IMR-90 (cell line): ENCODE data around the gene FLVCR2. TPM values are rescaled to one million over a fixed set of nuclear protein-coding genes. Genes with fewer than 3 reads are reported as not detected.

Source experiments
- ATAC-seq: fragments of 200-7000 bp; cut with Tn5 transposase; 2 replicates; pipeline ENCODE4 v1.9.1; 2020; ENCODE audit warnings: low read depth, mild to moderate bottlenecking, moderate library complexity
- BruUV-seq: library from RNA; stranded (reverse); fragments of 400-500 nt; replicated peaks from 2 replicates; lab custom pipeline; 2021; lab: Mats Ljungman, UMichigan
- CTCF ChIA-PET: fragments of 300-600 bp; formaldehyde crosslinking; extraction: SDS; loops from one replicate; lab custom pipeline; 2021; ENCODE audit warnings: antibody characterized with exemption; lab: Yijun Ruan, JAX
- POLR2A ChIA-PET: fragments of 300-600 bp; sonication (Branson Sonifier 250); formaldehyde crosslinking; loops from one replicate; lab custom pipeline; 2022; ENCODE audit warnings: antibody characterized with exemption; ENCODE audit not compliant: unreplicated experiment; lab: Charles Lee
- DNase-seq: peaks from one replicate; pipeline ENCODE4 v3.0.0; 2013
- H2AFZ ChIP-seq: replicated peaks from 2 replicates; pipeline ENCODE3; 2013; ENCODE audit warnings: low read length, mild to moderate bottlenecking; ENCODE audit not compliant: poor library complexity
- H2AK5ac ChIP-seq: 2 replicates; pipeline ENCODE4 v1.6.1; 2013; ENCODE audit warnings: low read depth, low read length, inconsistent platforms
- H2AK9ac ChIP-seq: replicated peaks from 2 replicates; pipeline ENCODE3; 2013; ENCODE audit warnings: mild to moderate bottlenecking, low read depth, low read length, moderate library complexity; ENCODE audit not compliant: poor library complexity
- H2BK120ac ChIP-seq: 2 replicates; pipeline ENCODE4 v1.6.1; 2013; ENCODE audit warnings: low read depth, low read length, inconsistent platforms
- H2BK15ac ChIP-seq: 3 replicates; pipeline ENCODE4 v1.6.1; 2013; ENCODE audit warnings: low read depth, low read length, inconsistent platforms
- H2BK20ac ChIP-seq: 2 replicates; pipeline ENCODE4 v1.6.1; 2013; ENCODE audit warnings: low read depth, mild to moderate bottlenecking, inconsistent platforms, low read length, moderate library complexity
- H2BK5ac ChIP-seq: 2 replicates; pipeline ENCODE4 v1.6.1; 2013; ENCODE audit warnings: mild to moderate bottlenecking, low read depth, low read length, inconsistent platforms; ENCODE audit not compliant: poor library complexity, severe bottlenecking
- H3K14ac ChIP-seq: replicated peaks from 2 replicates; pipeline ENCODE4 v1.6.1; 2013; ENCODE audit warnings: low read depth, low read length, inconsistent platforms
- H3K18ac ChIP-seq: 2 replicates; pipeline ENCODE4 v1.6.1; 2013; ENCODE audit warnings: low read depth, low read length, control low read depth
- H3K23ac ChIP-seq: 2 replicates; pipeline ENCODE4 v1.6.1; 2013; ENCODE audit warnings: low read depth, low read length, inconsistent platforms
- H3K27ac ChIP-seq: 2 replicates; pipeline ENCODE4 v1.5.1; 2013; ENCODE audit warnings: mild to moderate bottlenecking, control low read depth, low read length; ENCODE audit not compliant: insufficient read depth
- H3K27me3 ChIP-seq: 2 replicates; pipeline ENCODE4 v1.6.1; 2013; ENCODE audit warnings: low read length; ENCODE audit not compliant: control insufficient read depth, insufficient read depth
- H3K36me3 ChIP-seq: 2 replicates; pipeline ENCODE4 v1.6.1; 2013; ENCODE audit warnings: low read length, mixed read lengths; ENCODE audit not compliant: control insufficient read depth, insufficient read depth
- H3K4ac ChIP-seq: 2 replicates; pipeline ENCODE4 v1.6.1; 2013; ENCODE audit warnings: low read depth, low read length, inconsistent platforms
- H3K4me1 ChIP-seq: 2 replicates; pipeline ENCODE4 v1.6.1; 2013; ENCODE audit warnings: low read length, mixed read lengths; ENCODE audit not compliant: control insufficient read depth, insufficient read depth
- H3K4me2 ChIP-seq: 2 replicates; pipeline ENCODE4 v1.6.1; 2013; ENCODE audit warnings: low read depth, mild to moderate bottlenecking, control low read depth, low read length, moderate library complexity
- H3K4me3 ChIP-seq: 2 replicates; pipeline ENCODE4 v1.5.1; 2013; ENCODE audit warnings: low read depth, mild to moderate bottlenecking, control low read depth, low read length, moderate library complexity; ENCODE audit not compliant: insufficient read depth
- H3K56ac ChIP-seq: 2 replicates; pipeline ENCODE4 v1.6.1; 2013; ENCODE audit warnings: low read length, inconsistent platforms; ENCODE audit not compliant: insufficient read depth; ENCODE audit errors: extremely low read depth
- H3K79me1 ChIP-seq, 2 experiments: 2 replicates each; pipeline ENCODE4 v1.6.1; 2013; ENCODE audit warnings: low read length in 2 of 2, inconsistent platforms in 1 of 2, low read depth in 1 of 2
- H3K9ac ChIP-seq: 2 replicates; pipeline ENCODE4 v1.6.1; 2013; ENCODE audit warnings: low read depth, low read length, control low read depth
- H3K9me1 ChIP-seq: 2 replicates; pipeline ENCODE4 v1.6.1; 2013; ENCODE audit warnings: low read length, inconsistent platforms; ENCODE audit not compliant: insufficient read depth
- H3K9me3 ChIP-seq: 2 replicates; pipeline ENCODE4 v1.6.1; 2013; ENCODE audit warnings: low read length; ENCODE audit not compliant: control insufficient read depth, insufficient read depth
- H4K20me1 ChIP-seq: 2 replicates; pipeline ENCODE4 v1.6.1; 2013; ENCODE audit warnings: low read length, inconsistent platforms; ENCODE audit not compliant: insufficient read depth
- H4K5ac ChIP-seq: 2 replicates; pipeline ENCODE4 v1.6.1; 2013; ENCODE audit warnings: mild to moderate bottlenecking, low read depth, low read length, control low read depth
- H4K8ac ChIP-seq, 2 experiments: 2 replicates each; pipeline ENCODE4 v1.6.1; 2013; ENCODE audit warnings: low read depth in 2 of 2, low read length in 2 of 2, control low read depth in 1 of 2, inconsistent platforms in 1 of 2
- H4K91ac ChIP-seq: 2 replicates; pipeline ENCODE4 v1.6.1; 2013; ENCODE audit warnings: low read depth, low read length, inconsistent platforms; ENCODE audit not compliant: insufficient read depth
- BHLHE40 ChIP-seq: fragments of 150-350 bp; IDR thresholded peaks from 2 replicates; pipeline ENCODE4 v1.6.1; 2016; ENCODE audit warnings: mild to moderate bottlenecking, low read depth, low read length
- CEBPB ChIP-seq: IDR thresholded peaks from 2 replicates; pipeline ENCODE4 v1.6.1; 2012; ENCODE audit warnings: low read depth, low read length, improper control_type of control experiment
- CHD1 ChIP-seq: IDR thresholded peaks from 2 replicates; pipeline ENCODE4 v1.6.1; 2012; ENCODE audit warnings: low read depth, low read length, improper control_type of control experiment
- CTCF ChIP-seq: conservative IDR thresholded peaks from 2 replicates; pipeline ENCODE4 v1.5.1; 2012; ENCODE audit warnings: mild to moderate bottlenecking, low read depth, low read length, improper control_type of control experiment
- ELK1 ChIP-seq: fragments of 150-350 bp; IDR thresholded peaks from 2 replicates; pipeline ENCODE4 v1.6.1; 2016; ENCODE audit warnings: low read depth, mild to moderate bottlenecking, low read length, moderate library complexity, borderline replicate concordance
- FOS ChIP-seq: fragments of 150-350 bp; IDR thresholded peaks from 2 replicates; pipeline ENCODE4 v1.6.1; 2016; ENCODE audit warnings: low read depth, low read length
- MAFK ChIP-seq: IDR thresholded peaks from 2 replicates; pipeline ENCODE4 v1.6.1; 2012; ENCODE audit warnings: low read depth, low read length, improper control_type of control experiment
- MAZ ChIP-seq: IDR thresholded peaks from 2 replicates; pipeline ENCODE4 v1.6.1; 2012; ENCODE audit warnings: low read depth, mild to moderate bottlenecking, low read length, improper control_type of control experiment, moderate library complexity, borderline replicate concordance
- NFE2L2 ChIP-seq: fragments of 150-350 bp; IDR thresholded peaks from 2 replicates; pipeline ENCODE4 v1.6.1; 2016; ENCODE audit warnings: low read depth, mild to moderate bottlenecking, low read length
- POLR2A ChIP-seq: IDR thresholded peaks from 2 replicates; pipeline ENCODE4 v1.6.1; 2012; ENCODE audit warnings: mild to moderate bottlenecking, low read depth, low read length
- RCOR1 ChIP-seq: IDR thresholded peaks from 2 replicates; pipeline ENCODE4 v1.6.1; 2012; ENCODE audit warnings: mild to moderate bottlenecking, low read length, improper control_type of control experiment; ENCODE audit not compliant: insufficient replicate concordance
- RFX5 ChIP-seq: IDR thresholded peaks from 2 replicates; pipeline ENCODE4 v1.8.0; 2012; ENCODE audit warnings: low read depth, mild to moderate bottlenecking, low read length, moderate library complexity
- SMC3 ChIP-seq: fragments of 150-350 bp; IDR thresholded peaks from 2 replicates; pipeline ENCODE4 v1.6.1; 2016; ENCODE audit warnings: low read depth, mild to moderate bottlenecking, antibody characterized with exemption, low read length, moderate library complexity
- USF2 ChIP-seq: fragments of 150-350 bp; IDR thresholded peaks from 2 replicates; pipeline ENCODE4 v1.6.1; 2017; ENCODE audit warnings: mild to moderate bottlenecking, antibody characterized with exemption, low read length, low read depth
- WGBS, 2 experiments: methylation state at CpG; one replicate each; pipeline versions ENCODE4 v1.1.5 to v1.1.7; 2013; ENCODE audit warnings: missing lambda C conversion rate in 2 of 2; ENCODE audit not compliant: insufficient read length in 1 of 2; ENCODE audit errors: extremely low coverage in 2 of 2; 5-methylcytosine and 5-hydroxymethylcytosine counted together
- dilution Hi-C: fragments of 300-500 bp; cut with HindIII; formaldehyde crosslinking; loops from one replicate; pipeline ENCODE4 v1.14.3; 2018; ENCODE audit warnings: low sequenced_read_pairs; ENCODE audit not compliant: unreplicated experiment
- in situ Hi-C: fragments of 300-500 bp; cut with MboI; formaldehyde crosslinking; loops from 3 replicates; pipeline ENCODE4 v1.14.3; 2019; ENCODE audit warnings: low sequenced_read_pairs, inconsistent platforms, mixed read lengths
- intact Hi-C: fragments of 100-400 bp; cut with micrococcal nuclease; formaldehyde crosslinking; loops from 2 replicates; pipeline ENCODE4 v1.10.0; 2022
- polyA plus RNA-seq, 3 experiments: library from polyadenylated mRNA; depleted of rRNA; stranded (reverse); fragments of >200 nt; gene quantifications; 2 replicates each; pipeline ENCODE4 v1.2.3, GENCODE V29; 2012; ENCODE audit warnings: low replicate concordance in 1 of 3
- total RNA-seq: library from RNA; depleted of rRNA; stranded (reverse); fragments of >200 nt; gene quantifications from 2 replicates; pipeline ENCODE4 v1.2.3, GENCODE V29; 2012

The FLVCR2 gene
- total and polyA plus RNA-seq, 2 of the 4 experiments (the other 2 are of a cell fraction) = 0.94 to 1.4 TPM

- no peak overlapping the region for H3K14ac ChIP-seq
- no peak overlapping the region for H4K8ac ChIP-seq
- peaks cover 3 to 11% of the 10 kb centered on the region in 2 experiments; a peak in 3 of 4 replicates for H3K79me1 ChIP-seq
- no peak overlapping the region for H2AK5ac ChIP-seq
- H2AFZ ChIP-seq = no peak overlapping the region
- in situ Hi-C loops (no loop called here), dilution Hi-C loops (no loop called here), intact Hi-C loops (no loop called here)
- no peak overlapping the region for H2BK20ac ChIP-seq
- ATAC-seq (no peak), DNase-seq (no peak)
- no peak overlapping the region for H3K27ac ChIP-seq
- H3K4me3 ChIP-seq = no peak overlapping the region
- no peak overlapping the region for H3K9ac ChIP-seq
- no peaks in the 10 kb centered on the region for H3K27me3 ChIP-seq
- no peak overlapping the region for H4K5ac ChIP-seq
- H3K23ac ChIP-seq = no peak overlapping the region
- no peak overlapping the region for H3K4ac ChIP-seq
- H3K9me3 ChIP-seq = no peaks in the 10 kb centered on the region
- H4K20me1 ChIP-seq = no peaks in the 10 kb centered on the region
- no peaks in the 10 kb centered on the region for H3K9me1 ChIP-seq
- H3K4me1 ChIP-seq = no peaks in the 10 kb centered on the region
- no peak overlapping the region for H3K4me2 ChIP-seq
- peaks cover 3% of the 10 kb centered on the region; the same call in 1 of the 2 replicates for H3K36me3 ChIP-seq
- H2AK9ac ChIP-seq = no peak overlapping the region
- POLR2A ChIA-PET = no interaction called here
- CTCF ChIA-PET = interaction anchor here (0.9 kb wide), 1 partner anchor 82 kb away, joined by 3 read pairs; no protein-coding TSS in a partner anchor
- no peak overlapping the region for H2BK15ac ChIP-seq
- H3K56ac ChIP-seq = no peak overlapping the region
- no peak overlapping the region for H2BK120ac ChIP-seq
- no peak overlapping the region for H4K91ac ChIP-seq
- H3K18ac ChIP-seq = no peak overlapping the region
- no TSS peak for BruUV-seq
- no peak overlapping the region for H2BK5ac ChIP-seq
- TF ChIP-seq POLR2A (no peak), RCOR1 (no peak), BHLHE40 (no peak), ELK1 (no peak), CHD1 (no peak), USF2 (no peak), CEBPB (no peak), RFX5 (no peak), NFE2L2 (no peak), CTCF (no peak), SMC3 (no peak), MAFK (no peak), MAZ (no peak), FOS (no peak)
- WGBS, 2 experiments = 100% methylated on average over 1 of the region's 2 CpGs; no CpG with 5 or more reads in 1 of the 2 experiments
Measured at GRCh38 chr14:75658957-75659356, 80.5 kb downstream of the FLVCR2 start.
